Measurements from ENCODE around the gene NPLOC4.
"Not testable (repeated sequence)": the region's sequence is repeated elsewhere in the genome, so short reads cannot be mapped to it uniquely, and the experiment has no call there.

NPLOC4 gene

GRCh38 chr17:81533339-81534141, 103.4 kb downstream of the NPLOC4 start:
- no peak for DNase-seq (ENCODE audit: low spot score)

- DNase-seq (ENCODE audit: low spot score), result no peak
Measured at GRCh38 chr17:81532490-81533287, 104.2 kb downstream of the NPLOC4 start.

- not testable (repeated sequence) for DNase-seq (ENCODE audit: low spot score)
Measured at GRCh38 chr17:81531998-81532404, 104.9 kb downstream of the NPLOC4 start.

GRCh38 chr17:81531013-81531412, 105.9 kb downstream of the NPLOC4 start:
- not testable (repeated sequence) for DNase-seq (ENCODE audit: low spot score)

- no peak for DNase-seq (ENCODE audit: low spot score)
Measured at GRCh38 chr17:81529437-81529803, 107.5 kb downstream of the NPLOC4 start.

GRCh38 chr17:81528651-81529436, 108.1 kb downstream of the NPLOC4 start:
- DNase-seq (ENCODE audit: low spot score), result no peak

- no peak for DNase-seq (ENCODE audit: low spot score)
Measured at GRCh38 chr17:81528384-81528650, 108.6 kb downstream of the NPLOC4 start.

- peak; percentile 65 for DNase-seq (ENCODE audit: low spot score)
Measured at GRCh38 chr17:81527591-81528383, 109.1 kb downstream of the NPLOC4 start, which contains the start of gene FSCN2. FSCN2 (plus strand) TSS chr17:81528377; CDS start chr17:81528532, 155 bp downstream.

- no peak for DNase-seq (ENCODE audit: low spot score)
Measured at GRCh38 chr17:81526662-81527571, 110.0 kb downstream of the NPLOC4 start.

- no peak for DNase-seq (ENCODE audit: low spot score)
Measured at GRCh38 chr17:81524865-81525159, 112.1 kb downstream of the NPLOC4 start.

- no peak for DNase-seq (ENCODE audit: low spot score)
Measured at GRCh38 chr17:81524039-81524864, 112.7 kb downstream of the NPLOC4 start.

GRCh38 chr17:81523402-81524038, 113.4 kb downstream of the NPLOC4 start:
- peak; percentile 85 for DNase-seq (ENCODE audit: low spot score)

GRCh38 chr17:81522491-81523401, 114.2 kb downstream of the NPLOC4 start:
- DNase-seq (ENCODE audit: low spot score), result no peak

GRCh38 chr17:81520021-81520901, 116.7 kb downstream of the NPLOC4 start:
- no peak for DNase-seq (ENCODE audit: low spot score)

GRCh38 chr17:81519284-81520020, 117.5 kb downstream of the NPLOC4 start:
- DNase-seq (ENCODE audit: low spot score), result no peak

GRCh38 chr17:81518785-81519283, 118.1 kb downstream of the NPLOC4 start:
- peak; percentile 73 for DNase-seq (ENCODE audit: low spot score)
